ENCODE results near the gene KPTN.
A peak's percentile ranks its signal among the peaks of the same experiment; 100 is the strongest.

The KPTN gene

DNA sequence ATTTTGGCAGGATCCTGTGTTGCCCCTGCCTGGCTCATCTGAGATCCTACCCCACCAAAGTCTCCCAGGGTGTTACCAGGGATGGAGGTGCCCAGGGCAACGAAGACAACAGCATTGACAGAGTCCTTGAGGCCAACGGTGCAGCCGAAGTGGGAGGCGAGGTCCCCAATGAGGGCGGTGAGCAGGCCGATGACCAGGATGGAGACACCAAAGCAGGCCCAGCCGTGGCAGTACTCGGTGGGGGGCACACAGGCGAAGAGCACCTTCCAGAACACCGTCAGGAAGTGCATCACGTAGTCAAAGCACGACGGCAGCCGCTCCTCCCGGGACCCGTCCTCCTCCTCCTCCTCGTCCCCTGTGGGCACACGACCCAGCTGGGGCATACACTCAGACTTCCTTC, 51.9 kb downstream of the KPTN start:
- no peak for DNase-seq

DNA sequence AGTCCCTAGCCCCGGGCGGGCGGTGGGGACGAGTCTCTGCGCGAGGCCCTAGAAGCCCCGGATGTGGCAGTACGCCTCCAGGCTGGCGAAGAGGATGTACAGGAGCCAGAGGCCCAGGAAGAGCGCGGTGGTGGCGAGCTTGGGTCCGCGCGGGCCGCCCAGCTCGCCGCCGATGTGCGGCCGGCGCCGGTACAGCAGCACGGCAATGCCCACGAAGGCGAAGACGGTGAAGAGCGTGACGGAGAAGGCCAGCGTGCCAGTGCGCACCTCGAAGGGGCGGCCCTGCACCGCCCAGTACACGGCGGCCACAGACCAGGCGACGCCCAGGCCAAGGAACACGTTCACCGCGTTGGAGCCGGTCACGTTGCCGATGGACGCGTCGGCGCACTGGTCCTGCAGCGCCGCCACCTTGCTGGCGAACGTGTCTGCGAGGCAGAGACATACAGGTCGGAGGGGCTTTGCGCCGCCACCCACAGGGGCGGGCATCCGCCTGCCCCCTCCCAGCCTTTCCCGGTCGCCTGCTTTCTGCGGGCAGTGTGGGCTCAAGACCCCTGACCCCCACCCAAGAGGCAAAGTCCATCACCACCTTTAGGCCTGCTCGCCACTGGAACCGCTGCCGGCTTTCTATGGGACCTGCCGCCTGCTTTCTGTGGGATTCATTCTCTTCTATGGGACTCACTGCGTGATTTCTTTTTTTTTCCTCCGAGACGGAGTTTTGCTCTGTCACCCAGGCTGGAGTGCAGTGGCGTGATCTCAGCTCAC, 53.8 kb downstream of the KPTN start:
- peak; percentile 55 for DNase-seq

DNA sequence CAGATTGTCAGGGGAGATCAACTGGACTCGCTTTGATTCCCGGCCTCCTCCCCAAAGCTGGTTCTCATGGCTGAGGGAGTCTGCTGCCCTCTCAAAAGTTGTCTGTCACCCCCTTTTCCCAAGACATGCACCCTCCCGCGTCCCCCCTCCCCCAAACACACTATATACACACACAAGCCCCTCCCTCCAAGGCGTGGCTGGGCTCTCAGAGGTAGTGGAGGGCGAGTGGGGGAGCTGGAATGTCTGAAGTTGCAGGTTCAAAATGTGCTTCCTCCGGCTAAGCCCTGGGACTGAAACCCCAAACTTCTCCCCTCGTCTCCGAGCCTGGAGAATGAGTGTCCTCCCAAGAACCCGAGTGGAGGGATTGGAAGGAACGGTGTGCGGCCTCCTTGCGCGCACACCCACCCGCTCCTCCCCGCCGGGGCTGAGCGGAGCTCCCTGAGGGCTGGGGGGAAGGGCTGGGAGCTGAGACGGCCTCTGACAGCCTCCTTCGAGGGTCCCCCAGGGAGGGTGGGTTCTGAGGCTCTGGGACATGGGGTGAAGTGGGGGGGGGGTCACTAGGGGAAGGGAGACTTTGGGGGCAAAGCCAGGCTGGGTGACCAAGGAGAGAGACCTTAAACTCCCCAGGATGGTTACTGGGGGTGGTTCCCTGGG, 54.8 kb downstream of the KPTN start:
- no peak for DNase-seq

DNA sequence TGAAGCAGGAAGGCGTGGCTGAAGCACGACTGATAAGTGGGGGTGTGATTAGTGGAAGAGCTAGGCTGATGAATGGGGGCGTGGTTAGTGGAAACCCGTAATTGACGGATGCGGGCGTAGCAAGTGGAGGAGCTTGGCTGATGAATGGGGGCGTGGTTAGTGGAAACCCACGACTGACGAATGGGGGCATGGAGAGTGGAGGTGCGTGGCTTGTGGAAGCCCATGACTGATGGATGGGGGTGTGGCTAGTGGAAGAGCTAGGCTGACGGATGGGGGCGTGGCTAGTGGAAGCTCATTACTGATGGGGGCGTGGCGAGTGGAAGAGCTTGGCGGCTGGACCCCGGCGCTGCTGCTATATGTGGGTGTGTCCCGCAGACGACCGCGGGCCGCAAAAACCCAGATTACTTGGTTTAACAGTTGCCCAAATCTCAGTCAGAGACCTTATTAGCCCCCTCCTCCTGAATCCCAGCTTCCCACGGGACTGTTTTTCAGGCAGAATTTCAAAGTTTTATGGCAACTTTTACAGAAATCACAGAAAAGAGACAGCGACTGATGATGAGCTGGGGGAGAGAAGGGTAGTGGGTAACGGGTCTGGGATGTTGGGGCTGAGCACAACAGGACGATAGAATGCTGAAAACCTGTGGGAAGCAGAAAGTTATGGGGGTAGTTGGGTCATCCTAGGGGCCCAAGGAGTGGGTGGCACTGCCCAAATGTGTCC, 55.7 kb downstream of the KPTN start:
- peak; percentile 99 for DNase-seq

DNA sequence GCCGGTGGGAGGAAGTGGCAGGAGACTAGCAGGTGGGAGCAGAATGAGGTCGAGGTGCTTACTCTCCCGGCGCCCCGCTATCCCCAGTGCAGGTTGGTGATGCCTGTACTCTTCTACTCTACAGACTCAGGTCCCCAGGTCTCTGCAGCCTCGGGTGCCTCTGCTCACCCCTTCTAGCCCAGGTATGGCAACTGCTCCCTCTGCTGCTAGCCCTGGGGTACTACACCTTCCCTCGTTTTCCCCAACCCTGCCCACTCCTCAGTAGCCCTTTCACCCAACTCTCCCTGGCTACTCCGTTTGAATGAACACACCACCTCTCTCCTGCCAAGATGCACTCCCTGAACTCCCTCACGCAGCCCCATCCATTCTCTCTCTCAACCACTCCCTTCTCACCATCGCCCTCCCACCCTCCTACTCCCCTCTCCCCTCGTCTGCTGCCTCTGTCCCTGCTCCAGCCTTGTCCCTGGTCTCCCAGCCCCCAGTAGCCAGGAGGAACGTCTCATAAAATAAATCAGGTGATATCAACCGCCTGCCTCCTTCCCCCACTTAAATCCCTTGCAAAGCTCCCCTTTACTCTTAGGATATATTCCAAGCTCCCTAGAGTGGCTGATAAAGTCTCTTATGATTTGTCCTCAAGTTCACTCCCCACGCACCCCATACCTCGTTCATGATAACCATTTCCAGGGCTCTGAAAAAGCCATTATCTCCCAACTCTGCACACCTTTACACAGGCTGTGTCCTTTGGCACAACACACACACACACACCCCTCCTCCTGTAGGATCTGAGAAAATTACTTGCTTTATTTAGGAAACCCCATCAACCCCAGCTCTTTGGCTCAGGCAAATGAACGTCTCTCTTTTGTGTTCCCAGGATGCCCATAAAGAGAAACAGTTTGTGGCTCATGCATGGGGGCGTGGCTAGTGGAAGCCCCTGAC, 56.5 kb downstream of the KPTN start:
- DNase-seq, result peak; percentile 79

All from hematopoietic multipotent progenitor cell treated with erythropoietin and hydrocortisone succinate and interleukin-3 and kit ligand, for 4 days (in vitro differentiated cells).